Endothelial cell of umbilical vein (primary cell): ENCODE data around the gene VCP.

Experiments used
- CTCF ChIP-seq, 2 donors: IDR thresholded peaks; 1 replicate in 1 of 2; 2 replicates in 1 of 2; pipeline ENCODE4 v1.5.1; 2011; ENCODE audit warnings: low read length in 2 of 2, mild to moderate bottlenecking in 2 of 2, moderate library complexity in 2 of 2, control low read depth in 1 of 2, inconsistent platforms in 1 of 2, low read depth in 1 of 2; ENCODE audit not compliant: insufficient read depth in 1 of 2; ENCODE audit errors: extremely low read depth in 1 of 2
- EZH2 ChIP-seq: IDR thresholded peaks from 2 replicates; pipeline ENCODE4 v1.6.1; 2012; ENCODE audit warnings: borderline replicate concordance, low read depth, mild to moderate bottlenecking, moderate library complexity, low read length, inconsistent platforms; ENCODE audit not compliant: severe bottlenecking
- MYC ChIP-seq: IDR thresholded peaks from one replicate; pipeline ENCODE4 v1.6.1; 2011; ENCODE audit warnings: mild to moderate bottlenecking, low read depth, low read length
- POLR2A ChIP-seq: IDR thresholded peaks from 2 replicates; pipeline ENCODE4 v1.6.1; 2012; ENCODE audit warnings: low read depth, mild to moderate bottlenecking, control low read depth, low read length

- no peak for TF ChIP-seq CTCF (IDR thresholded peaks at IDR 0.05; ENCODE audit: extremely low read depth in 1 of 2, insufficient read depth in 1 of 2, low read depth in 1 of 2, low read length in 2 of 2)
- TF ChIP-seq POLR2A: no peak
- TF ChIP-seq MYC: no peak
- TF ChIP-seq EZH2: no peak
Measured at GRCh38 chr9:35026671-35027070, 45.8 kb downstream of the VCP start.
